Activated CD8-positive, alpha-beta memory T cell treated with anti-CD3 and anti-CD28 coated beads, Interleukin-2, amount 50 U/mL, for 1 hour (primary cell): ENCODE measurements around the gene CDH9.

Experiments used
- DNase-seq: peaks from one replicate; pipeline ENCODE4 v3.0.0-alpha.2; 2020; ENCODE audit errors: extremely low read depth

The CDH9 gene, protein sequence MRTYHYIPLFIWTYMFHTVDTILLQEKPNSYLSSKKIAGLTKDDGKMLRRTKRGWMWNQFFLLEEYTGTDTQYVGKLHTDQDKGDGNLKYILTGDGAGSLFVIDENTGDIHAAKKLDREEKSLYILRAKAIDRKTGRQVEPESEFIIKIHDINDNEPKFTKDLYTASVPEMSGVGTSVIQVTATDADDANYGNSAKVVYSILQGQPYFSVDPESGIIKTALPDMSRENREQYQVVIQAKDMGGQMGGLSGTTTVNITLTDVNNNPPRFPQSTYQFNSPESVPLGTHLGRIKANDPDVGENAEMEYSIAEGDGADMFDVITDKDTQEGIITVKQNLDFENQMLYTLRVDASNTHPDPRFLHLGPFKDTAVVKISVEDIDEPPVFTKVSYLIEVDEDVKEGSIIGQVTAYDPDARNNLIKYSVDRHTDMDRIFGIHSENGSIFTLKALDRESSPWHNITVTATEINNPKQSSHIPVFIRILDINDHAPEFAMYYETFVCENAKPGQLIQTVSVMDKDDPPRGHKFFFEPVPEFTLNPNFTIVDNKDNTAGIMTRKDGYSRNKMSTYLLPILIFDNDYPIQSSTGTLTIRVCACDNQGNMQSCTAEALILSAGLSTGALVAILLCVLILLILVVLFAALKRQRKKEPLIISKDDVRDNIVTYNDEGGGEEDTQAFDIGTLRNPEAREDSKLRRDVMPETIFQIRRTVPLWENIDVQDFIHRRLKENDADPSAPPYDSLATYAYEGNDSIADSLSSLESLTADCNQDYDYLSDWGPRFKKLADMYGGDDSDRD

DNA sequence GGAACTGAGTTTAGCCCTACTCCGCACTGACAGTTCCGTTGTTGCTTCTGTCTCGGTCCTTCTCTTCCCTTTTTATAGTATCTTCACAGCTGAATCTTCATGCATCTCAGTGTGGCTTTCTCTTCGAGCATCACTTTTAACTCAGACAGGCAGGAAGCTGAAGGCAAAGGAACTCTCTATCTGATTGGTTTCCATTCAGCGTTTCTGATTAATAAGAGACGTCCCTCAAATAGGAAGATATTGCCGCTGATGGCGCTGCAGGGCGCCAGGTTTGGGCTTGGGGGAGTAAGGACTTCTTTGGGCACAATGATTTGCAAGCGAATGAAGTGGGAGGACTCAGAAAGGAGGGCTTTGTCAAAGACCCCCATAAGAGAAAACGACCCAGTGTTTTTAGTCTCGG lies at the start of gene CDH9:
Gene CDH9 (minus strand): TSS at position 111 of the 400 bp plus-strand sequence. CDS start 50,253 bp downstream, outside the sequence.
- no peak for DNase-seq

DNA sequence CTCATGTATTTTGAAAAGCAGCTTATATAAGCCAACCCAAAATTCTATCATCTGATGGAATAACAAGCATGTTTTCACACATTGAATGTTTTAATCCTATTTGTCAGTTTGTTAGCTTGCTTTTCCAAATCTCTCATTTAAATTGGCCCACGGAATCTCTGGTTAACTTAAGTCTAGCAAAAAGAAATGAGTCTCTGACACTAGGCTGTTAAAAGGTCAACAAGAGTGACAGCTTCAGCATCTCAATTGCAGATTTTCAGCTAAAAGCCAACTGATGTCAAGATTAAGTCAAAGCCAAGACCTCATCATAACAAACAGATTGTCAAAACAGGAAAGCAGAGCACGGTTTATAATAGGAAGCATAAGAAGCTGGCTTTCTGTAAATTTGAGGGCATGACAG lies 49.4 kb upstream of the CDH9 start:
- no peak for DNase-seq

DNA sequence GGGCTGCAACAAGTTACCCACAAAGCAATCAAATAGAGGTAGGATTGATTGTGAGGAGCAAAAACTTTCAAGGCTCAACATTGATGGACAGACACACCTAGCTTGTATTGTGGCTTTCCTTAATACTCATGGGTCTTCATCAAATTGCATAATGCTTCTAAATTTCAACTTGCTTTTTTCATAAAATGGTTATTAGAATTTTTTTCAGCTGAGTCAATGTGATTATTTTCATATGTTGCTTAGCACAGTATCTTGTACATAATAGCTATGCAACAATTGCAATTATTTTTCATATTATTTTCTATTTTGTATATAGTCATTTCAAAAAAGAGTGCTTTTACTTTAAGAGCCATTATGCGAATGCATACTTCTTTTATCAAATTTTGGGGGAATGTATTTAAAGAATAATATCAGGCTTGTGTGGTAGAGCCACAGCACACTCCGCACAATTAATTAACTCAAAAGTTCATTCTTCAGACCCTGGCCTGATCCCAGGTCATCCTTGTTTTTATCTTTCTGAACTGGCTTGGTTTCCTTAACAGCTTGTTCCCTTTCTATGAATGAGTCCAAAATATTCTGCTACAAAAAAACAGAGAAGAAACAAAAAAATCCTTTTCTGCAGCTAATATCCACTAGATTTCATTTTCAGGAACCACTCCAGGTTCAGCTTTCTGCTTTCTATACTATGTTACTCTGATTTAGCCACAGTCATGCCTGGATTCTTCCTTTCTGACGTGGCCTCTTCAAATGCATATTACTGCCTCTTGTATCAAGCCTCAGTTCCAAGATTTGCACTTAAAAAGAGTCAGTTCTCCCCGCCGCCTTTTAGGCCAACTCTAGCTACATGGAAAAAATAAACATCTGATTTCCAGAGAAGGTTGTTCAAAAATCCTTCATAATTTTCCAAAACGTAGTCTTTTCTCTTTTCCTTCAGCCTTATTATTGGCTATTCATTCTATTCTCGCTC lies 45.3 kb upstream of the CDH9 start:
- DNase-seq = no peak

DNA sequence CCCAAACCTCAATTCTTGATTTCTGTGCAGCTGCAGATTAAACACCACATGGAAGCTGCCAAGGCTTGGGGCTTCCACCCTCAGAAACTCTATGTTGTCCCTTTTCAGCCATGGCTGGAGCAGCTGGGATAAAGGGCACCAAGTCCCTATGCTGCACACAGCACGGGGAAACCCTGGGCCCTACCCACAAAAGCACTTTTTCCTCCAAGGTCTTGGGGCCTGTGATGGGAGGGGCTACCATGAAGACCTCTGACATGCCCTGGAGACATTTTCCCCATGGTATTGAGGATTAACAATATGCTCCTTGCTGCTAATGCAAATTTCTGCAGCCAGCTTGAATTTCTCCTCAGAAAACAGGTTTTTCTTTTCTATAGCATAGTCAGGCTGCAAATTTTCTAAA lies 41.8 kb upstream of the CDH9 start:
- DNase-seq = no peak

DNA sequence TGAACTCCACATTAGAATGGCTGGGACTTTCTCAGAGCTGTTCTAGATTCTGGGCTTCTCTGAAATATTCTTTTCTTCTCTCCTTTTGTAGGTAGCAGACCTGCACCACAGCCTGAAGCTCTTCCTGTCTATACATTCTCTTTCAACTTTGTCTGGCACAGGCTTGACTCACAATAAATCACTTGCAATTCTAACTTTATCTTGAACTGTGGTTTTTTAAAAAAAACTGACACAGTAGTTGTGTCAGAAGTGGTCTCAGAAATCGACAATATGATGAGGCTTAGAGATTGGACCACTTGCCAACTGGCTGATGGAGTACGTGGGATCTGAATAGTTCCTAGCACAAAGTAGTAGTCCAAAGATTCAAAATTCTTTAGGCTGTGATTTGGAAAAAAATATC lies 24.1 kb upstream of the CDH9 start:
- no peak for DNase-seq

DNA sequence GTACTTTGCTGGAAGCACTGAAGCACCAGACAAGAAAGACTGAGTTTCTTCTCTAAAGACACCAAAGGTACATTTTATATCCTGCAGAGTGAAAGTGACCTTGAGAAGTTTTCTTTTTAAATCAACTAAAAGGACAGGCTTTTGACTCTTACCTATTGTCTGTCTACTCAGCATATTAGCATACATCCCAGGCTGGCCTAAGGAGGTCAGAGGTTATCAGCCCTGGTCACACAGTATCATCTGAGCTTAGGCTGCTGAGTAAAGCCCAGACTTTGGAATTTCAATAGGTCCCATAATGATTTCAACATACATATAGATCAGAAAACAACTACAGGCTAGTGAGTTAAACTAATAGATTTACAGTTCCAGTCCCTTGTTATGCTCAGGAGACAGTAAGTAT lies 10.1 kb upstream of the CDH9 start:
- no peak for DNase-seq

DNA sequence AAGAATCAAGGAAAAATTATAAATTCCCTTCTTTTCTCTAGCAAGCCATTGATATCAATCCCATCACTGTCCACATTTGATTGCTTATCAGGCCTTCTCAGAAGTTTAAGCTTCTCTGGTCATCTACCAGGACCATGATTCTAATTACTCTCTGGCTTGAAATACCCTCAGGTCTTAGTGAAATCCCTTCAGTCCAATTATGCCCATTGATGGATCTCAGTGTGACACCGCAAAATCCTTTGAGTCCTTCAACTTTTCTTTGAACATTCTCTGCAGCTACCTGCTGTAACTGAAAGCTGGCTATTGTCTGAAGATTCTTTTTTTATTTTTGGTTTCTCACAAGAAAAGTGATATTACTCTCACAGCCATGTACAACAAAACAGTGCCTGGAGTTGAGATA lies 3.0 kb upstream of the CDH9 start:
- no peak for DNase-seq

DNA sequence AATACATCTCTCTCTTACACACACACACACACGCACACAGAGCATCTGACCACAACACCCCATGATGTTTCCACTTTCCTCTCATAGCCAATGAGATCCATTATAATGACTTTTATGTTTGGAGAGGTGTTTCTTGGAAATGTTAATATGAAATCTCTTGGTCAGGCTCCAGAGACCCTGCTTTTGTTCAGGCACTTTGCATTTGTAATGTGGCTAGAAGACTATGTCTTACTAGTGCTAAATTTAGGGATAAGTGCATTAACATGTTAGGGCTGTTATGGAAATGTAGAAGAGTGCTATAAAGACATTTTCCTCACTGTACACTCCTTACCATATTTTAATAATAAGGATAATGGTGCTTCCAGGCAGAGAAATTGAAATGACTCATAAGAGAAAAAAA lies 3.8 kb downstream of the CDH9 start:
- DNase-seq = no peak

DNA sequence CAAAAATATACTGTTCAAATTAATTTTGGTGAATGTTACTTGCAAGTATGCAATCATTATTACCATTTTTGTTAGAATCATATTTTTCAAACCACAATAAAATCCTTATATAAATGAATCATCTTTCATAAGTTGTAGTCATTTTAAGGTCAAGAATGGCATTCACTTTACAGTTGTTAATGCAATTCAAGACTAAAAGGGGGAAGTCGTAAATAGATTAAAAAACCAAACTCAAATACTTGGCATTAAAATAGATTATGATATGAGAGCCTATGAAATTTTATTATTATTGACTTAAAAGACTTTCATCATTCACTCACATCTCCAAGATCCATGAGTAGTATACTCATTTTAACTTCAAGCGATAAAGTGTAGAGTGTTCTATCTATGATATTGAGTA lies 11.6 kb downstream of the CDH9 start:
- no peak for DNase-seq

DNA sequence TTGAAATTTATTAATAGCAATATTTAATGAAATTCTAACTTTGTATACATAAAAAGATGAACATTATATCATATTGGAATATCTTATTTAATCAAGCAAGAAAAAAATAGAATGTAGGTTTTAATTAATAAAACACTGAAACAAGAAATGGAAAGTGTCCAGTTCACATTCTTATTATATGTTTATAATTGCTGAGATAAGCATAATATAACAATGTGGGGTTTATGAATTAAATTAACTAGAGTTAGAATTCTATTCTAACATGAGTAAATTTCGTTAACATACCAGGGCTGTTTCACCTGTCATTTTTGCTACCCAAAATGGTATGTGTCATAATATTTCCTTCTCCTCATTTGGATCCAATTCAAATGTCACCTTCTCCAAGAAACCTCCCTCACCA lies 12.3 kb downstream of the CDH9 start:
- DNase-seq = no peak

DNA sequence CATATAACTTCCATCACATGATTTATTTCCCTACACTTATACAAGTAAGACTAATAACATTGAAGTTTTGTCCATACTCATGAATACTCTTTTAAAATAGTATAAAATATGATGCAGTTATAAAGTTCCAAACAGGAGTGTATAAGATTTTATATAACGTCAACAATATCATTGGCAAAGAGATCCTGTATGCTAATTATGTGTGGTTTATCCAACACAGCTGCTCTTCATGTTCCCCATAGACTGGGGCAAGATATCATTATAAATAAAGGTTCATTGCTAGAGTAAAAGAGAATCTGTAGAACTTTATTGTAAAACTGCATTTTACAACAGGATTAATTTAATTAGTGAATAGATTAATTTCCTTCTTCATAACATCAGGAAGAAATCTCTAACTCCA lies 16.9 kb downstream of the CDH9 start:
- DNase-seq = no peak

DNA sequence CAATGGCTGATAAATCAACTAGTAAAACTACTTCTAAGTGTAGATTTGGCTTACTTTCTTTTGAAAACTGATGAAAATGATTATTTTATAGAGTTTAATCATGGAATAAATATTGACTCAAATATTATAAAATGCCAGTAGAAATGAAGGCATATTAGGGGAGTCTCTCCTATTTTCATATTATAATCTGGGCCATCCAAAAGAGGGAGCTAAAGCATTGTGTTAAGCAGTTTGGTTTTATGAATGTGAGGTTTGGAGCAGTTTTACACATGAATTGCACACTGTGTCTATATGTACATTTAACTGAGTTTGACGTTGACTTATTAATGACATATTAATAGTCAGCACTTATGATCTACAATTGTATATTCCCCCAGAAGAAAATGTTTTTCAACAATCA lies 17.4 kb downstream of the CDH9 start:
- DNase-seq = no peak

DNA sequence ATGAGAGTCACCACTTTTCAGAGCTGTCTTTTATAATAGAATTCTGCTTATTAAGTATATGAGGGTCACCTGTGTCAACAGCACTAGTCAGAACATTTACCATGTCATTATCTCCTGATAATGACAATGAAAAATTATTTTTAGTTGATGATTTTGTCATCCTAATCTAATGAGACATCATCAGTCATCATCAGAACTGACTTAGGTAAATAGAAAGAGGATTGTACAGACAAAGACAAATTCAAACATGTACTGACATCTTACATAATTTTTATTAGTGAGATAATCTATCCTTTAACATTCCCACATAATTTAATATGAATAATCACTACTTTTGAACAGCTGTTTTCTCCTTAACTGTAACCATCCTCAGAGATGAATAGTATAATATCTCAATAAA lies 22.6 kb downstream of the CDH9 start:
- DNase-seq = no peak

DNA sequence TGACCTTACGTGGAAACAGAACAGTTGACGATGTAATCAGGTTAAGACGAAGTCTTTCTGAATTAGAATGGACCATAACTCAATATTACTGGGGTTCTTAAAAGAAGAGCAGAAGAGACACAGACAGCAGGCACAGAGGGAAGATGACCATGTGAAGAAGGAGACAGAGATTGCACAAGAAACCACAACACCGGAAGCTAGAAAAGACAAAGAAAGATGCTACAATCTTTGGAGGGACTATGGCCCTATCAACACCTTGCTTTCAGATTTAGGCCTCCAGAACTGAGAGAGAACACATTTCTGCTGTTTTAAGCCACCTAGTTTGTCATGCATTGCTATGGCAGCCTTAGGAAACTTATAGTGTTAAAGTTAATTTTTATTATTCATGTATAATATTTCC lies 27.1 kb downstream of the CDH9 start:
- DNase-seq = no peak

DNA sequence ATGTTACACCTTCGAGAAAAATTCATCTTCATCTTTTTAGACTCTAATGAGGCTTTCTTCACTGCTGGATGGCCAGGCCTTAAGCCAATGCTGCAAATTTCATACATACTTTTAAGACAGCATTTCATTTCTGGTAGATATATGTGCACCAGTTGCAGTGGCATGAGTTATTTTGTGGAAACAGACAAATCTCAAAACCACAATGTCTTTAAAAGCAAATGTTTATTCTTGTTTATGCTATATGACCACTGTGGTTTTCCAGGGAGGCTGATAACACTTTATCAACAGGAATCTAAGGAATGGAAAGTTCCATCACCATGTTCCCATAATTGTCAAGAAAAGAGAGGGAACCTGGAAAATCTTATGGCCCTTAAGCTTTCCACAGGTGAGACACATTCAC lies 27.7 kb downstream of the CDH9 start:
- no peak for DNase-seq

DNA sequence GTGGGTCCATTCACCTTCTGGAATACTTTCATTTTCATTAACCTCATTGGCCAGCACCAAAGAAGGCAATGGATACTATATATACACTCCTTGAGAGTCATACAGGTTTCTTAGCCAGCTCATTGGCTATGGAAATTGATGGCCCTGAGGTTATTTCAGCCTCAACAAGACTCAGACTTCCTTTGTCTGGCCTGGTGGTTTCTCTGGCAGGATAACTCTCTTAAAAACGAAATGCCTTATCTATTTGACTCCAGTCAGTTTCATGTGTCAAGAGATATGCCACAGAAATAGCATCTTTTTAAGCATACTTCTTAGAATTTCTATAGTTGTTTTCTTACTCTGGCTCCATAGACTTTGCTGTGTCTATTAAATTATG lies 28.9 kb downstream of the CDH9 start:
- DNase-seq = no peak

DNA sequence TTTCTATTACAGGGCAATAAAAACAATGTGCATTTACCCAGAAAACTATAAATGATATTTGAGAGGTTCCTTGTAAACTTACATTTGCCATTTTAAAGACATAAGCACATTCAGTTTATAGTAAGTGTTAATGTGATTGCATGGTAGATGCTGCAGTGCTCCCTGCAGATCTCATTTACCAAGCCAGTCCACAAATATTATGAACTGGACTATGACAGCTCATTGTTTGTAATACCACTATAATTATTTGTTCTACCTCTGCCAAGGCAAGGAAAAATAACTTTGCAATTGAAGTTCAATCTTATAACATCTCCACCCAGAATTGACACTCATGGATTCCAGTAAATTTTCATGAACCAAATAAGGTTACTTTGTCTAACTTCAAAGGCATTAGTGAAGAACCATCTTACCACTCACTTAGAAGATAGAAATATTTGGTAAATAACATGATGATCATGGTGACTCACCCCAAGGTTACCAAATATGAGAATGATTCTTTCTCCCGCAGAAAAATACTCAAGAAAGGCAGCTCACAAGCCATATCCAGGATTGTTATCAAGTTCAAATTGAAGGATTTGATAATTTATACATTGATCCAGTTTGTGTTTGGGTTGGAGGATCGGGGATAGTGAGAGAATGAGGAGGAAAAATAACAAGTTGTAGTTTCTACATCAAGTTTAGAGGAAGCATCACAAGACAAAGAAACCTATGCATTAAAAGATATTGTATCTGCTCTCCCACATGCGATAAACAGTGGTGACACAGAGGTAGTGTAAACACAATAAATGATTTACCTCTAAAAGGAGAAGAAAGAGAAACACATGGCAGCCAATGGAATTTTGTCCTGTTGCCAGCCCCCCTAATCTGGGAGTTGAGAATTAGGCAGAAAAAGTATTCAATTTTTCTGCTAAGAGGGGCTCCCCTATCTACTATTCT lies 29.5 kb downstream of the CDH9 start:
- DNase-seq = no peak

DNA sequence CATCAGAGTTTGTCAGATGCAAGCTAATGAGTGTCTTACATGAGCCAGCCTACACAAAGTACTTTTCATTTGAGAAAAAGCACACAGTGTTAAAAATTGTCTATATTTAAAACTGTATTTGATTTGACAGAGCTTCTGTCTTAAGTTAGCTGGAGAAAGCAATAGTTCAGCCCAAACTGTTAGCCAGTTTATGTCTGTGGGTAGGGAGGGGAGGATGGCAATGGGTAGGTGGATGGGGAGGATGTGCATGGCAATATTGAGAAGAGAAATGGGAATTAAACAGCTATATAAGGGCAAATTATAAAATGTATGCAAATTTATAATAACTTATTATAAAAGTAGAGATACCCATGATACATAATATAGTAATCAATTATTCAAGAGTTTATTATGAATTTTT lies 31.3 kb downstream of the CDH9 start:
- DNase-seq = no peak

DNA sequence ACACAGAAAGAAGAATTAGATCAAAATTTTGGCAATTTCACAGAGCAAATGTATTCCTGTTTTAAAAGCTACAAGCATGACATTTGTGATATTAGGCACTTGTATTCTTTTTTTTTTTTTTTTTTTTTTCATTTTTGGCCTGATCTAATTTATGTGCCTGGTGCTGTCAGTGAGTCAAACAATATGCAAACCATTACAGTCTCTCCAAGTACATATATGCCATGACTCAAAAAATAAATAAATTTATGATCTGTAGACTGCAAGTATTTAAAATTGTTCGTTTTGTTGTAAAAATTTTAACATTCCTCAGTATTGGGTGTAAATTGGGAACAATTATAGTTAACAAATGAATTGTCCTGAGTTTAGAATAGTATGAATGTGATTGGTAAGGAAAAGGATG lies 51.4 kb downstream of the CDH9 start:
- no peak for DNase-seq

DNA sequence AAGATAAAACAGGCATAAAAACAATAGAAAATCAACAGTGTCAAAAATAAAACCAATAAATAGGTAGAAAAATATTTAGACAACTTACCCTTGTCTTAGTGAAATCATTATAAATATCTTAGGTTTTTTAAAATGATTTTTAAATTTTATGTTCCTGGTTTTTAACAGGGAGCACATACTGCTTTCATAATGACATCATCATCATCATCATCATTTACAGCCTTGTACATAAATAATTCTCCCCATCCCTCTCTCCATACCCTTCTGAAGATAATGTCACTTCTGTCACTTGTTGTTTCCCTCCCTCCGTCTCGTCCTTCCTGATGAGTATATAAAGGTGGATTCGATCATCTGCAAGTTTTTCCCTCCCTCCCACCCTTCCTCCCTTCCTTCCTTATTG lies 56.6 kb downstream of the CDH9 start:
- no peak for DNase-seq

DNA sequence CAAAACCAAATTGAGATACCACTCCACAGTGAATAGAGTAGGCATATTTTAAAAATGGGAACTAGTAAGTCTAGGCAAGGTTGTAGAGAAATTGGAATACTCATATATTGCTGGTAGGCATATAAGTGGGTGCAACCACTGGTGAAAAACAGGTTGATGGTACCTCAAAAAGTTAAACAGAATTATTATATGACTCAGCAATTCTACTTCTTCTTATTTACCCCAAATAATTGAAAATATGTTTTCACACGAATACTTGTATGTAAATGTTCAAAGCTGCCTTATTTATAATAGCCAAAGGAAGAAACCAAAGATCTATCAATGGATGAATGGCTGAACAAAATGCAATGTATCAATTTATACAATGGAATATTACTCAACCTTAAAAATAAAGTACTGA lies 79.1 kb downstream of the CDH9 start:
- DNase-seq = no peak
